Activated CD8-positive, alpha-beta T cell treated with anti-CD3 and anti-CD28 coated beads for 36 hours (primary cell): ENCODE results near the gene CCDC3. TPM values are rescaled to one million over a fixed set of nuclear protein-coding genes. Genes with fewer than 3 reads are reported as not detected.
A peak's percentile ranks its signal among the peaks of the same experiment; 100 is the strongest.

Source experiments
- ATAC-seq: fragments of 200-7000 bp; cut with Tn5 transposase; one replicate; pipeline ENCODE4 v1.10.0; 2021; ENCODE audit warnings: mild to moderate bottlenecking, moderate library complexity
- CTCF ChIA-PET: fragments of 350-600 bp; sonication (Branson Sonifier 250); formaldehyde crosslinking; loops from one replicate; lab custom pipeline; 2021; ENCODE audit warnings: antibody characterized with exemption; lab: Charles Lee
- POLR2A ChIA-PET: fragments of 350-600 bp; sonication (Branson Sonifier 250); formaldehyde crosslinking; loops from one replicate; lab custom pipeline; 2021; ENCODE audit warnings: antibody characterized with exemption; lab: Charles Lee
- DNase-seq: peaks from one replicate; pipeline ENCODE4 v3.0.0-alpha.2; 2020
- H3K27ac Mint-ChIP-seq: one replicate; pipeline ENCODE4 v1.8.0; 2021; ENCODE audit warnings: mild to moderate bottlenecking, mixed read lengths
- H3K27me3 Mint-ChIP-seq: one replicate; pipeline ENCODE4 v1.8.0; 2021; ENCODE audit warnings: mixed read lengths
- H3K36me3 Mint-ChIP-seq: one replicate; pipeline ENCODE4 v1.8.0; 2021; ENCODE audit warnings: low read depth, mixed read lengths
- H3K4me1 Mint-ChIP-seq: one replicate; pipeline ENCODE4 v1.8.0; 2021; ENCODE audit warnings: low read depth, mixed read lengths
- H3K4me3 Mint-ChIP-seq: one replicate; pipeline ENCODE4 v1.8.0; 2021; ENCODE audit warnings: mild to moderate bottlenecking, moderate library complexity, mixed read lengths
- H3K9me3 Mint-ChIP-seq: one replicate; pipeline ENCODE4 v1.8.0; 2021; ENCODE audit warnings: mixed read lengths
- intact Hi-C: fragments of 100-400 bp; cut with micrococcal nuclease; formaldehyde crosslinking; loops from one replicate; pipeline ENCODE4 v1.10.0; 2022
- total RNA-seq, 2 experiments: library from RNA; stranded (reverse); gene quantifications; one replicate each; pipeline ENCODE4 v1.2.3, GENCODE V29; 2021
- TF ChIP-seq, protein P1 (sequence below): fragments of 200-600 bp; IDR thresholded peaks from one replicate; pipeline ENCODE4 v1.8.0; 2022; ENCODE audit warnings: antibody characterized with exemption, mild to moderate bottlenecking

CCDC3 gene
- total RNA-seq = not detected

DNA sequence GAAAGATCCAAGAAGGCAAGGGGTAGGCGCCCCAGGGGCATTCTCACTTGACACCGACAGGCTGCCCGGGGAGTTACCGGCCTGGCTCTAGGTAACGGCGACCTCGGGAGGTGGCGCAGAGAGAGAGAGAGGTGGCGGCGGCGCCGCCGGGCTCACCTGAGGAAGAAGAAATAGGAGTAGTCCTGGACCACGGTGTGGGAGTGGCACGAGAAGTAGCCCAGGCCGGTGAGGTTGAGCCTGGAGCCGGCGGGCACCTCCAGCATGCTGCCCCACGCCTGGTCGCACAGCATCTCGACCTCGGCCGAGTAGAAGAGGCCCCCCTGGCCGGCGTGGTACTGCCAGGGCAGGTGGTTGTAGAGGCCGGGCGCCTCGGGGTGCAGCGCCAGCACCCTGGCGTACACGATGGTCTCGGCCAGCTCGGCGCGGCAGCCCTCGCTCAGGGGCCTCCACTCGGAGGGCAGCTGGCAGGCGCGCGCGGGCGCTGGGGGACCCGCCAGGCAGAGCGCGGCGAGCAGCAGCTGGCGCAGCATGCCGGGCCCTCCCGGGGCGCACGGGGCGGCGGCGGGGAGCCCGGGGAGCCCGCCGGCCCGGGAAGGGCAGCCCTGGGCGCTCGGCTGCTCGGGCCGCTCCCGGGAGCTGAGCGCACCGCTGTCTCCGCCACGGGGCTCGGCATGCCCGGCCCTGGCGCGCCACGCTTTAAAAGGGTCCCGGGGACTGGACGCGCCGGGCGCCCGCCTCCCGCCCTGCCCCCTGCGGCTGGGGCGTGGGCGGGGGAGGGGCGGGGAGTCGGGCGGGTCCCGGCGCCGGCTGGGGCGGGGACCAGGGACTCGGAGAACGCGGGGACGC, at the start of gene CCDC3:
CCDC3 (minus strand) TSS at position 673 of the 846 bp plus-strand sequence; CDS start at position 530, 143 bp downstream.
- no peaks in the 10 kb centered on the region for H3K9me3 Mint-ChIP-seq
- TF ChIP-seq, protein P1, sequence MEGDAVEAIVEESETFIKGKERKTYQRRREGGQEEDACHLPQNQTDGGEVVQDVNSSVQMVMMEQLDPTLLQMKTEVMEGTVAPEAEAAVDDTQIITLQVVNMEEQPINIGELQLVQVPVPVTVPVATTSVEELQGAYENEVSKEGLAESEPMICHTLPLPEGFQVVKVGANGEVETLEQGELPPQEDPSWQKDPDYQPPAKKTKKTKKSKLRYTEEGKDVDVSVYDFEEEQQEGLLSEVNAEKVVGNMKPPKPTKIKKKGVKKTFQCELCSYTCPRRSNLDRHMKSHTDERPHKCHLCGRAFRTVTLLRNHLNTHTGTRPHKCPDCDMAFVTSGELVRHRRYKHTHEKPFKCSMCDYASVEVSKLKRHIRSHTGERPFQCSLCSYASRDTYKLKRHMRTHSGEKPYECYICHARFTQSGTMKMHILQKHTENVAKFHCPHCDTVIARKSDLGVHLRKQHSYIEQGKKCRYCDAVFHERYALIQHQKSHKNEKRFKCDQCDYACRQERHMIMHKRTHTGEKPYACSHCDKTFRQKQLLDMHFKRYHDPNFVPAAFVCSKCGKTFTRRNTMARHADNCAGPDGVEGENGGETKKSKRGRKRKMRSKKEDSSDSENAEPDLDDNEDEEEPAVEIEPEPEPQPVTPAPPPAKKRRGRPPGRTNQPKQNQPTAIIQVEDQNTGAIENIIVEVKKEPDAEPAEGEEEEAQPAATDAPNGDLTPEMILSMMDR = no peak
- ATAC-seq = peak; percentile 47
- intact Hi-C loops = no loop called here
- no peak within 1 kb of the TSS for H3K27ac Mint-ChIP-seq
- ChIA-PET POLR2A (no interaction called here), CTCF (no interaction called here)
- no peaks in the 10 kb centered on the region for H3K36me3 Mint-ChIP-seq
- peaks cover 45% of the 10 kb centered on the region for H3K27me3 Mint-ChIP-seq
- DNase-seq = peak; percentile 10
- H3K4me1 Mint-ChIP-seq = peaks cover 9% of the 10 kb centered on the region
- peak within 1 kb of the TSS; percentile 42 for H3K4me3 Mint-ChIP-seq

DNA sequence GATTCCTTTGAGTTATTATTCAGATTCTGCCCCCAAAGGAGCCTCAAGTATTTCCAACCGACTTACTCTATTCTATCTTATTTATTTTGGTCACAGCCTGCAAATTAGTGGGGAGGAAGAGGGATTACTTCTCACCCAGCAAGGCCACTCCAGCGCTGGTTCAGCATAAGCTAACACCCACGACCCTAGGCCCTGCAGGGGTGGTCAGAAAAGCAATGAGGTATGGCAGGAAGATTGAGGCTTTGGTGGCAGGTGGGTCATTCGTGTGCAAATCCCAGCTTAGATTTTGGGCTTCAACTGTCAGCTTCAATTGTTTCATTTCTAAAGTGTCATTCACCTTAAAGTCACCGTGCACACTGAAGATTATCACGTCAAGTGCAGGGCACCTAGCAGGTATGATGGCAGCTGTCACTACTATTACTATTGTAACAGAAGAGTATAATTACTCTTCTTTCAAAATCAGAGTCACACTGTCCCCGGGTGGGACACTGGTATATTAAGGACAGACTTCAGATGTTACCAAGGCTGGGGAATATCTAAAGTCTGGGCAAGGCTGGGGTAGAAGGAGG, 49.7 kb upstream of the CCDC3 start:
- Mint-ChIP-seq H3K4me3 (no peak overlapping the region), H3K9me3 (no peaks in the 10 kb centered on the region), H3K27me3 (peaks cover 5% of the 10 kb centered on the region), H3K27ac (no peak overlapping the region), H3K36me3 (no peaks in the 10 kb centered on the region), H3K4me1 (no peaks in the 10 kb centered on the region)
- POLR2A ChIA-PET = interaction anchor here (0.7 kb wide), 1 partner anchor 53 kb away, joined by 4 read pairs; no protein-coding TSS in a partner anchor
- TF ChIP-seq, protein P1 = no peak
- ATAC-seq = no peak
- intact Hi-C loops = no loop called here
- DNase-seq = no peak
- CTCF ChIA-PET = interaction anchor here (1.3 kb wide), 1 partner anchor 12 kb away, joined by 3 read pairs; no protein-coding TSS in a partner anchor

DNA sequence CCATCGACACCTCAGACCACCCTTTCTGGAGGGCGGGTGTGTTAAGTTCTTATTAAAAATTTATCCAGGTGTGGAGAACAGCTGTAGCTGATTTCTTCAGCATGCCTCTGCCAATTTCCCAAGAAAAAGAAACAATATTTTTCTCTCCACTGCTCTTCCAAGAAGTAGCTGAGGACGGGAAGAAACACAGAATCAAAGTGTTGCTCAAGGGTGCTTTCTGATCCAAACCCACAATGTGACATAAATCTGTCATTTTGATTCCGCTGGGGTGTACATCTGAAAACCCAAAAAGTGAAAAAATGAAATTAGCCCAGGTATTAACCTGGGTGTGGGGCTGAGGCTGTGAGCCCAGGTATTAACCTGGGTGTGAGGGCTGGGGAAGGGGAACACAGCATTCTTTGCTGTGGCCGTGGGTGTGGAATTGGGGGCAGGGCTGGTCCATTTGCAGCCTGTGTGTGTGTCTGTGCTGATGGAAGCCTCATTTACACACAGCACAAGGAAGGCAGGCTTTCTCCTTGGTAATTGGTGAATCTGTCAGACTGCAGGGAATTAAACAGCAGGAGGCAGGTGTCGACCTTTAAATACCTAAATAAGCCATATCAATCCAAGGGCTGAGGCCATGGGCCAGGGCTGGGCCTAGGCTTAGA, 48.4 kb upstream of the CCDC3 start:
- H3K27me3 Mint-ChIP-seq = peaks cover 5% of the 10 kb centered on the region
- ChIA-PET POLR2A (no interaction called here), CTCF (no interaction called here)

DNA sequence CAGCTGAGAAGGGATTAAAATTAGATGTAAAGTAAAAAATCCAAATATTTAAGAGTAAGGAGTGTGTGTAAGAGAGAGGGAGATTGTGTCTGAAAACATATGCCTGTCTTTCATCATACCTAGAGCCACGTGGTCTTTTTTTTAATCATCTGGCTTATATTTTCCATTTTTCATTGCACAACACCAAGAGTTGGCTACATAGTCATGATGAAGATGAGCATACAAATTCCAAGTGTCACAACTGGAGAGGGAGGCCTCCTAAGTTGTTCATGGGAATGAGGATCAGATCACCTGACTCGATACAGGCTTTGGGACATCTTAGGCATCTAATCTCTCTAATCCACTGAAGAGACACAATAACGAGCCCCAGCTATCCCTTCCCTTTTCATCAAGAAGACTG, 47.2 kb upstream of the CCDC3 start:
- Mint-ChIP-seq H3K27ac (no peak overlapping the region), H3K4me1 (no peaks in the 10 kb centered on the region), H3K9me3 (no peaks in the 10 kb centered on the region), H3K27me3 (peaks cover 3% of the 10 kb centered on the region), H3K4me3 (no peak overlapping the region), H3K36me3 (no peaks in the 10 kb centered on the region)
- ATAC-seq (no peak), DNase-seq (no peak)
- TF ChIP-seq, protein P1 = no peak
- intact Hi-C loops = no loop called here
- POLR2A ChIA-PET = no interaction called here
- CTCF ChIA-PET = no interaction called here

More for the DNA sequence above, 48.4 kb upstream of the CCDC3 start:
- TF ChIP-seq, protein P1 = no peak
- intact Hi-C loops = no loop called here
- Mint-ChIP-seq H3K9me3 (no peaks in the 10 kb centered on the region), H3K4me1 (no peaks in the 10 kb centered on the region), H3K4me3 (no peak overlapping the region), H3K36me3 (no peaks in the 10 kb centered on the region), H3K27ac (no peak overlapping the region)
- DNase-seq = no peak
- ATAC-seq = no peak
